GM12872 (cell line): Measurements from ENCODE around the gene DIPK1A.

Source experiments
- CTCF ChIP-seq: IDR thresholded peaks from 3 replicates; pipeline ENCODE4 v1.5.1; 2011; ENCODE audit warnings: low read depth, mild to moderate bottlenecking, low read length, moderate library complexity; ENCODE audit not compliant: insufficient read depth

The DIPK1A gene

GRCh38 chr1:92921031-92922023 is 39.9 kb downstream of the DIPK1A start:
- TF ChIP-seq CTCF: no peak

- no peak for TF ChIP-seq CTCF
Observed at GRCh38 chr1:92916899-92917298, 44.4 kb downstream of the DIPK1A start.

GRCh38 chr1:92915547-92915946 is 45.7 kb downstream of the DIPK1A start:
- TF ChIP-seq CTCF: no peak

- no peak for TF ChIP-seq CTCF
Observed at GRCh38 chr1:92913093-92913819, 48.0 kb downstream of the DIPK1A start.

- no peak for TF ChIP-seq CTCF
Observed at GRCh38 chr1:92910081-92910480, 51.2 kb downstream of the DIPK1A start.

GRCh38 chr1:92909321-92909720 is 51.9 kb downstream of the DIPK1A start:
- no peak for TF ChIP-seq CTCF

- TF ChIP-seq CTCF: no peak
Observed at GRCh38 chr1:92907949-92908684, 53.1 kb downstream of the DIPK1A start.
